ENCODE results near the gene CSF1. TPM values are rescaled to one million over a fixed set of nuclear protein-coding genes. Genes with fewer than 3 reads are reported as not detected.

CSF1 gene
- total and polyA plus RNA-seq, 2 of the 13 experiments (the other 11 are each of a cell fraction or from before 2014, with no cell fraction given) = 4.6 to 13.3 TPM

- TF ChIP-seq ZNF609 (CRISPR knock-in tag; IDR thresholded peaks at IDR 0.05; ENCODE audit: borderline replicate concordance) = peak; percentile 85
- TF ChIP-seq SMAD3 (CRISPR knock-in tag; IDR thresholded peaks at IDR 0.05) = peak; percentile 47; the same call in 1 of the 2 replicates
- peak; percentile 57 for TF ChIP-seq ZNF350 (CRISPR knock-in tag; IDR thresholded peaks at IDR 0.05; ENCODE audit: borderline replicate concordance, low read depth)
- TF ChIP-seq KLF6 (CRISPR knock-in tag; IDR thresholded peaks at IDR 0.05) = peak; percentile 73
- TF ChIP-seq ZBTB39 (CRISPR knock-in tag; IDR thresholded peaks at IDR 0.05) = 0 out of 2 replicates have a peak, but pooled peaks have one; percentile 13
- no peak for TF ChIP-seq U2AF2 (IDR thresholded peaks at IDR 0.05; ENCODE audit: low read depth, low read length)
- TF ChIP-seq USF2 (IDR thresholded peaks at IDR 0.05; ENCODE audit: low read depth, low read length) = no peak
- TF ChIP-seq USF2 (CRISPR knock-in tag; IDR thresholded peaks at IDR 0.05; ENCODE audit: borderline replicate concordance) = no peak
- no peak for TF ChIP-seq HNRNPLL (IDR thresholded peaks at IDR 0.05; ENCODE audit: low read depth, low read length, poor library complexity, severe bottlenecking)
- TF ChIP-seq SKI (IDR thresholded peaks at IDR 0.05; ENCODE audit: partially characterized antibody) = peak; percentile 44
- TF ChIP-seq TFE3 (CRISPR knock-in tag; IDR thresholded peaks at IDR 0.05) = peak; percentile 89
- no peak for TF ChIP-seq PREB (CRISPR knock-in tag; IDR thresholded peaks at IDR 0.05)
- TF ChIP-seq ZNF530 (CRISPR knock-in tag; IDR thresholded peaks at IDR 0.05; ENCODE audit: low read depth) = no peak
- peak; percentile 75 for TF ChIP-seq WIZ (CRISPR knock-in tag; IDR thresholded peaks at IDR 0.05)
- no peak for TF ChIP-seq SMARCE1 (IDR thresholded peaks at IDR 0.05; ENCODE audit: borderline replicate concordance)
- TF ChIP-seq ESRRA (CRISPR knock-in tag; IDR thresholded peaks at IDR 0.05; ENCODE audit: low read depth) = 0 out of 2 replicates have a peak, but pooled peaks have one; percentile 63
Observed at GRCh38 chr1:109895720-109896504, 14.7 kb upstream of the CSF1 start (continued).

All from HepG2 (cell line).